Measurements from ENCODE around the gene TTC12. TPM values are rescaled to one million over a fixed set of nuclear protein-coding genes. Genes with fewer than 3 reads are reported as not detected.

The TTC12 gene
- total RNA-seq, 1 donor from 2014 or later, result 13.2 TPM

GRCh38 chr11:113345978-113346377 is 31.6 kb downstream of the TTC12 start:
- DNase-seq (ENCODE audit: extremely low spot score, unreplicated experiment), result no peak
- Mint-ChIP-seq H3K4me3 (ENCODE audit: unreplicated experiment) (no peak overlapping the region), H3K4me1 (ENCODE audit: unreplicated experiment) (peaks cover 3% of the 10 kb centered on the region), H3K27me3 (ENCODE audit: unreplicated experiment) (no peaks in the 10 kb centered on the region), H3K36me3 (ENCODE audit: unreplicated experiment) (peaks cover 18% of the 10 kb centered on the region), H3K27ac (ENCODE audit: unreplicated experiment) (no peak overlapping the region), H3K9me3 (ENCODE audit: unreplicated experiment) (no peaks in the 10 kb centered on the region)
- TF ChIP-seq CTCF (IDR thresholded peaks at IDR 0.05), result no peak

GRCh38 chr11:113349528-113349927 is 35.1 kb downstream of the TTC12 start:
- no peak for DNase-seq (ENCODE audit: extremely low spot score, unreplicated experiment)
- H3K27me3 Mint-ChIP-seq (ENCODE audit: unreplicated experiment), result no peaks in the 10 kb centered on the region
- peaks cover 5% of the 10 kb centered on the region for H3K9me3 Mint-ChIP-seq (ENCODE audit: unreplicated experiment)
- no peak overlapping the region for H3K27ac Mint-ChIP-seq (ENCODE audit: unreplicated experiment)
- no peak overlapping the region for H3K4me3 Mint-ChIP-seq (ENCODE audit: unreplicated experiment)
- TF ChIP-seq CTCF (IDR thresholded peaks at IDR 0.05), result no peak
- peaks cover 18% of the 10 kb centered on the region for H3K36me3 Mint-ChIP-seq (ENCODE audit: unreplicated experiment)
- H3K4me1 Mint-ChIP-seq (ENCODE audit: unreplicated experiment), result peaks cover 3% of the 10 kb centered on the region

- Mint-ChIP-seq H3K27ac (ENCODE audit: unreplicated experiment) (no peak overlapping the region), H3K36me3 (ENCODE audit: unreplicated experiment) (peaks cover 26% of the 10 kb centered on the region), H3K27me3 (ENCODE audit: unreplicated experiment) (no peaks in the 10 kb centered on the region), H3K4me1 (ENCODE audit: unreplicated experiment) (peaks cover 3% of the 10 kb centered on the region), H3K4me3 (ENCODE audit: unreplicated experiment) (no peak overlapping the region), H3K9me3 (ENCODE audit: unreplicated experiment) (peaks cover 15% of the 10 kb centered on the region)
- no peak for TF ChIP-seq CTCF (IDR thresholded peaks at IDR 0.05)
- no peak for DNase-seq (ENCODE audit: extremely low spot score, unreplicated experiment)
Measured at GRCh38 chr11:113350336-113351067, 36.1 kb downstream of the TTC12 start.

DNA sequence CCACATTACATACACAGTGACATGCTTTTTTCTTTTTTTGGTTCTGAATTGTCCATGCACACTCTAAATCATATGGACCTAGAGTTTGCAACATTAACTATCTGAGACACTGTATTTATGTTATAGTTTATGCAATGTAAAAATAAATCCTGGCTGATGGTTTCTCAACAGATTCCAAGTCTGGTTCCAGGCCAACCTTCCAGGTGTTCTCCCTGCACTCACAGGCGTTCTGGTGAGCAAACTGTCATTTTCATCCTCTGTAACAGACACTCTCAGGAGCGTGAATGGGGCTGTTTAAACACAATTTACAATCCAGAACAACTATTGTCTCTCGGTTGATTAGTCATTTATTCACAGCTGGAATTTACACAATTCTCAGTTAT is 36.7 kb downstream of the TTC12 start:
- no peak for DNase-seq (ENCODE audit: extremely low spot score, unreplicated experiment)
- Mint-ChIP-seq H3K4me3 (ENCODE audit: unreplicated experiment) (no peak overlapping the region), H3K4me1 (ENCODE audit: unreplicated experiment) (no peaks in the 10 kb centered on the region), H3K9me3 (ENCODE audit: unreplicated experiment) (peaks cover 21% of the 10 kb centered on the region), H3K27me3 (ENCODE audit: unreplicated experiment) (no peaks in the 10 kb centered on the region), H3K36me3 (ENCODE audit: unreplicated experiment) (peaks cover 31% of the 10 kb centered on the region), H3K27ac (ENCODE audit: unreplicated experiment) (no peak overlapping the region)
- TF ChIP-seq CTCF (IDR thresholded peaks at IDR 0.05), result no peak

- no peaks in the 10 kb centered on the region for H3K4me1 Mint-ChIP-seq (ENCODE audit: unreplicated experiment)
- no peak overlapping the region for H3K4me3 Mint-ChIP-seq (ENCODE audit: unreplicated experiment)
- no peak for DNase-seq (ENCODE audit: extremely low spot score, unreplicated experiment)
- H3K27ac Mint-ChIP-seq (ENCODE audit: unreplicated experiment), result no peak overlapping the region
- H3K36me3 Mint-ChIP-seq (ENCODE audit: unreplicated experiment), result peaks cover 36% of the 10 kb centered on the region
- TF ChIP-seq CTCF (IDR thresholded peaks at IDR 0.05), result no peak
- H3K9me3 Mint-ChIP-seq (ENCODE audit: unreplicated experiment), result peaks cover 24% of the 10 kb centered on the region
- H3K27me3 Mint-ChIP-seq (ENCODE audit: unreplicated experiment), result no peaks in the 10 kb centered on the region
Measured at GRCh38 chr11:113351480-113351879, 37.1 kb downstream of the TTC12 start.
